Stimulated activated CD4-positive, alpha-beta T cell treated with anti-CD3 and anti-CD28 coated beads, TNF-alpha, amount 100 ng/mL, for 24 hours (primary cell): ENCODE data around the gene MACO1.

Experiments
- DNase-seq, 3 experiments: peaks; one replicate each; pipeline ENCODE4 v3.0.0-alpha.2; 2020; ENCODE audit warnings: low read depth in 3 of 3

MACO1 gene

GRCh38 chr1:25523542-25523941, 92.8 kb downstream of the MACO1 start:
- DNase-seq, result no peak

GRCh38 chr1:25524568-25525360, 94.1 kb downstream of the MACO1 start:
- DNase-seq, result no peak

- DNase-seq, result no peak
These were observed 94.6 kb downstream of the MACO1 start for GRCh38 chr1:25525361-25525688.

GRCh38 chr1:25526753-25527152, 96.1 kb downstream of the MACO1 start:
- DNase-seq, result no peak

- DNase-seq, result no peak
These were observed 96.6 kb downstream of the MACO1 start for GRCh38 chr1:25527226-25527846.

GRCh38 chr1:25527946-25528595, 97.4 kb downstream of the MACO1 start:
- no peak for DNase-seq

- no peak for DNase-seq
These were observed 98.3 kb downstream of the MACO1 start for GRCh38 chr1:25528881-25529517.

- DNase-seq, result no peak
These were observed 99.0 kb downstream of the MACO1 start for GRCh38 chr1:25529518-25530185.

- DNase-seq, result no peak
These were observed 99.7 kb downstream of the MACO1 start for GRCh38 chr1:25530186-25531081.

GRCh38 chr1:25531082-25531461, 100.4 kb downstream of the MACO1 start:
- DNase-seq, result no peak

- DNase-seq, result no peak
These were observed 102.3 kb downstream of the MACO1 start for GRCh38 chr1:25532970-25533369.

GRCh38 chr1:25533775-25534409, 103.2 kb downstream of the MACO1 start:
- no peak for DNase-seq

GRCh38 chr1:25534410-25534788, 103.7 kb downstream of the MACO1 start:
- no peak for DNase-seq

GRCh38 chr1:25536124-25536523, 105.4 kb downstream of the MACO1 start:
- DNase-seq, result no peak

GRCh38 chr1:25537153-25537831, 106.6 kb downstream of the MACO1 start:
- DNase-seq, result no peak

GRCh38 chr1:25538191-25538767, 107.6 kb downstream of the MACO1 start:
- DNase-seq, result no peak

GRCh38 chr1:25540750-25541342, 110.1 kb downstream of the MACO1 start:
- DNase-seq, result no peak

GRCh38 chr1:25541425-25541824, 110.7 kb downstream of the MACO1 start:
- no peak for DNase-seq
